ENCODE data around the gene RGS12.

Gene RGS12

DNA sequence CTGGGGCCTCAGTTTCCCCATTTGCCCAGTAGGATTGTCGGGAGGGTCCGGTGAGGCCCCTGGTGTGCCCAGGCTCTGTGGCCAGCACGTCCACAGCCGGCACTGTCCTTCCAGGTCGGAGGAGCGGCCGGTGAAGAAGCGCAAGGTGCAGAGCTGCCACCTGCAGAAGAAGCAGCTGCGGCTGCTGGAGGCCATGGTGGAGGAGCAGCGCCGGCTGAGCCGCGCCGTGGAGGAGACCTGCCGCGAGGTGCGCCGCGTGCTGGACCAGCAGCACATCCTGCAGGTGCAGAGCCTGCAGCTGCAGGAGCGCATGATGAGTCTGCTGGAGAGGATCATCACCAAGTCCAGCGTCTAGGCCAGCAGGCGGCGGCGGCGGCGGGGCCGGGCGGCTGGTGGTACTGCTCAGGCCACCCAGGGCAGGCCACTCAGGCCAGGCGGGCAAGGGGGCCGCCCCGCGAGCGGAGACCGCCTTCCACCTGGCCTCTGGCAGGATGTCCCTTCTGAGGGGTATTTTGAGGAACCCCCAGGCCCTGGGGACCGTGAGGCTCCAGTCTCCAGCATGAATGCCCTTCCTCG lies 37.1 kb upstream of the RGS12 start:
- no peak for DNase-seq

DNA sequence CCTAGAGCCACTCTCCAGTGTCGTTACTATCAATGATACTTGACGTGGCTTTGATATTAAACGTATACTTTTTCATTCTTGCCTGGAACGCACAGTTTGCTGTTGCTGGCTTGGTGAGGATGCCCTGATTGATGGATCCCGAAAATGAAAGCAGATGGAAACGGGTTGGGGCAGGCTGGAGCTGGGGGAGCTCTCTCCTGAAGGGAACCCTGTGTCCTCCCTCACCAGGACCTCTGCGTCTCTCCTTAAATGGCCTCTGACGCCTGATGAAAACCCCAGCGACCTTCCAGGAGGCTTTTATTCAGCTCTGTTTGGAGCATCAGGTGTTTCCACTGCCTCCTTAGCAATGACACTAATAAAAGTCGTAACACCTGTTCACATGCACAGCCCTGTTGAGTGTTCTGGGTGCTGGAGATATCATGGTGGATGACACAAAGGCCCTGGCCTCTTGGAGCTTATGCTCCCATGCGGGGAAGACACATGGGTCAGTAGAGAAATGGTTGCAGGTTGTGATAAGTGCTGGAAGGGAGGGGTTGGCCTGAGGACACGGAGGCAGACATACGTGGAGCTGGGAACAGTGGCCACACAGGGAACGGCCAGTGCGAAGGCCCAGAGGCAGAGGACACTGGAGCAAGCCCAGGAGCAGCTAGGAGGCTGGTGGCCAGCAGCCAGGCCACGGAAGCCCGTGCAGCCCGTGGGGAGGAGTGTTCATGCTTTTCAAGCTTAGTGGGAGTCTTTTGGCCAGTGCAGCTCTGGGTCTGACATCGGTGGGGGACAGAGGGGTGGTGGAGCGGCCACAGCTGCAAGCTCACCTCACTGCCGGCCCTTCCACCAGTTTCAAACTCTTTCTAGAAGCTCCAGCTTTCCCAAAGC lies 36.4 kb upstream of the RGS12 start:
- no peak for DNase-seq

DNA sequence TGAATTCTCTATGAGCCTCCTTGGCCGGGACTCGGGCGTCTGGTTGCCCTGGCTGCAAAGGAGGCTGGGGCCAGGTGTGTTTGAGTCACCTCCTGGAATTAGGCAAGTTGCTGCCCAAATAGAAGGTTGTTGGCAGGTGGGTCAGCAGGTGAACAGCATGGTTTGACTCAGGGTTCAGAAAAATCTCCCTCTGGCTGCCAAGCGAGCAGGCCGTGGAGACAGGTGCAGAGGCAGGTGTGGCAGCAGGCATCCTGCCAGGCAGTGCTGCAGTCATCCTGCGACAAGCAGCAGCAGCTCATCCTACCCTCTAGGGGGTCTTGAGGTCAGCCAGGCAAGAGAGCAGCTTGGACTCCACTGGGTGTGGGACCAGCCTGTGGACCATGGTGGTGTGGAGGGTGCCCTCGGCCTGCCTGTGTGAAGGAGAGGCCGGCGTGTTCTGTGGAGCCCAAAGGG lies 35.7 kb upstream of the RGS12 start:
- DNase-seq = peak in 1 of 14 donors; percentile 29

DNA sequence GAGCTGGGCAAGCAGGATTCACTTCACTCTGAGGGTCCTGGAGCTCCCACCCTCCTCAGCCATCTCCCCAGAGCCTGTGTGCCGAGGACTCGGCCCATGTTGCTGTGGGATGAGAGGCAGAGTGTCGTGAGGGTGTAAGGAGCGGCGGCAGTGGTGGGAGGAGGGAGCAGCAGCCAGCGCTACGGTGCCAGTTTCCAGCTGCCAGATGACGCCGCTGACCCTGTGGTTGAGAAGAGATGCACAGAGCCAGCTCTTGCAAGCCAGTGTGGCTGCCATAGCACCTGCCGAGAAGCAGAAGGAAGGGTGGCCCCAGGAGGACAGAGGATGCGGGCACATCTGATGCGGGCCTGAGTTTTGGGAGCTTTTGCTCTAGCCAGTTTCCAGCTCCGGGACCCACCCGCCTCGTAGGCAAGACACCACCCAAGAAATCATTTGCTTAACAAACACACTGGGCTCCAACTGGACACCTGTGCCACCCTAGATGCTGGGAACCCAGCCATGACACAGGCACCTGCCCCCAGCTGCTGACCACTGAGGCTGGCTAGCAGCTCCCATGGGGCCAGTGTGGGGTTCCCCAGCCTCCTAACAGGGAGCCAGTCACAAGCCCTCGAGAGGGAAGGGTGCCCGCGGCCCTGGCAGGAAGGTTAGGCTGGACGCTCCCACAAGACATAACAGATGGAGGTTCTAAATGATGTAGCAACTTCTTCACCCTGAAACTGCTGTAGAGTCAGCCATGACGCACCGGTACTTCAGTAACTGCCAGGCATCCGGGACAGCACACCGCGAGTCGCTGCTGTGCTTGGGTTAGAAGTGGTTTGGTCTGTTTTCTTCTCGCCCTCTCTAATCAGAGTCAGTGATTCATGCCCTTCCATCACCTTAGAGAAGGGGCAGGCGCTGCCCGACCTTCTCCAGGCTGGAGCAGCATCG lies 35.0 kb upstream of the RGS12 start:
- DNase-seq = no peak

DNA sequence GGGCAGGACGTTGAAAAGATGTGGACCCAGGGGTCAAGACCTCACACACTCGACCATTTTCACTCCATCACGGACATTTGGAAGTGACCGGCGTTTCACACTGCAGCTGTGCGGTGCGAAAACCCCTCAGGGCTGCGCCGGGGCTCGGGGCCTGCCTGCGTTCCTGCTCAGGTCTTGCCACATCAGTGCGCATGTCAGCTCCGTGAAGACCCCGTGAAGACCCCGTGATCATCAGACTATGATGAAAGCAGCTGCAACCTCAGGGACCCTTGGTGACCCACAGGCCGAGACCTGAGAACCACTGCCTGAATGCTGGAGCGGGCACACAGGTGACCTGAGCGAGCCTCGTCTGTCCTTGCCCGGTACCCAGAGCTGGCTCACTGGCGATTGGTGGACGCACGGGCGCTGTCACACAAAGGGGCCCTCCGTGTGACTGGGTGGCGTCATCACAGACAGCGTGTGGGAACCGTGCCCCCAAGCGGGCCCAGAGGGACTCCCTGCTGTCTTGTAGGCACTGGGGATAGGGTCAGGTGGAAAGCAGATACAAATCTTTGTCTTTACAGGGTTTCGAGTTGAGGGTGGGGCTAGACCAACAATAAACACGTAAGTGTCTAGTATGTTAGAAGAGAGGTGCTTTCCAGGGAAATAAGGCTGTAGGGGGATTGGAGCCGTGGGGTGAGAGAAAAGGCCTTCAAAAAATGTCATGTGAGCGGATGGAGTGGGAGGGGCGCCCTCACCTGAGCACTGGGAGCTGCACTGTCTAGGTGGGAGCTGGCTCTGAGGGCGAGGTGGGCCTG lies 31.2 kb upstream of the RGS12 start:
- DNase-seq = no peak

DNA sequence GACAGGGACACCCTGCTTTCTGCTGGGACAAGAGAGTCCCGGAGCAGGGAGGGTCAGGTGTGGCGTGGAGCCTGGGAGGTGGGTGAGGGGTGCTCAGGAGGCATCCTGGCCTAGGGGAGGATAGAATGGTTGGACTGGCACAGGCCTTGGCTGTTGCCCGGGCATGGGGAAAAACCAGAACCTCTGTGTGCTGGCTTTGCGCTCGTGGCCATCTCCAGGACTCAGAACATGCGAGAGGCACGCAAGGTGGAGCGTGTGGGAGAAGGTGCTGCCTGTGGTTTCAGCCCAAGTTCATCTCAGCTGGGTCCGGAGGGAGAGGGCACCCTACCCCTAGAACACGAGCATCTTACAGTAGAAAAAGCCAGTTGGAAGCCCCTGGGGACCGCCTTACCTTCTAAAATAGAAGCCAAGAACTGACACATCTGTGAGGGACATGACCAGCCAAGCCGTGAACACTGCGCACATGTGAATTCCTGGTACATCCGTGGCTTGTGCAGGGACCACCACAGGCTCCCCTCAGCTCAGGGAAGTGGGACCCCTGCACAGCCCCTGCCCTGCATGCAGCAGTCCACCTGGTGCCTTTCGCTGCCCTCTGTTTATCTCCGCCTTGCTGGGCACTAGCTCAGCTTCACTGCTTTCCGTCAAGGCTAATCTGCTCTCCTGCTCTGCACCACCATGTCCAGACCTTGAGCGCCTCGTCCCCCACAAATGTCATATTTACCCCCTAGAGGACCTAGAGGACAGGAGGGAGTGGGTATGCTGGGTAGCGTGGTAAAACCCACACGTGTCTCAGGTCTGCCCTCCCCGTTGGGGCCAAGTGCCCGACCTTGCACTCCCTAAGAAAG lies 30.4 kb upstream of the RGS12 start:
- no peak for DNase-seq

DNA sequence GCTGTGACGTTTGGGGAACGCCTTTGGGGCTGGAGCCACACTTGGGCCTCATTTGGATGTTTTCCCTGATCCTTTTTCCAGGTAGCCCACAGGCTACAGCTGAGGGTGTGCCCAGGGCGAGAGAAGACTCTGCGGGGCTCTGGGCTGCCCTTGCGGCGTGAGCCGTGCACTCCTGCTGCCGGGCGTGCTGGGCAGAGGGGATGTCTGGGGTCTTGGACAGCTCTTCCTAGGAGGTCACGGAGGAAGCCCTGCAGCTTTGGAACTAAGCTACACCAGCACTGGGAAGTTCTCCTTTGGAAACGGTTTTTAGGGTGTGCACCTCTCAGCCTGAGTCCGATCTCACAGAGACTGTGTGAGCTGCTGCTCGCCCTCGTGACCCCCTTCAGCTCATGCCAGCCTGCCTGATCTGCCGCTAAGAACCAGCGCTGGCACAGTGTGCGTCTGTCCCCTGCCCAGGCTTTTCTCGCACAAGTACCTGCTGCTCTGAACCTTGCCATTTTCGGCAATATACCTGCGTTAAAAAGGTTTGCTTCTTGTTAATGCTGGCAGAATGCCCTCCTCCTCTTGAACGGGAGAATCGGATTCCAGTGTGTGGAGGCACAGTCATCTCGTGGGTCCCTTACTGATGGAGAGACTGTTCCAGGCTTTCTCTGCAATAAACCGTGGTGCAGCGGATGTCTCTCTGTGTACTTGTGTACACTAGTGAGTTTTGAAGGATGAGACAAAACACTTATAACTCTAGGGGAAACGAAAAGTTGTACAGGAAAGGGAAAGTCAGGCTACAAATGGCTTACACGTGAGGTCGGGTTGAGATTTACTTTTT lies 29.6 kb upstream of the RGS12 start:
- no peak for DNase-seq

DNA sequence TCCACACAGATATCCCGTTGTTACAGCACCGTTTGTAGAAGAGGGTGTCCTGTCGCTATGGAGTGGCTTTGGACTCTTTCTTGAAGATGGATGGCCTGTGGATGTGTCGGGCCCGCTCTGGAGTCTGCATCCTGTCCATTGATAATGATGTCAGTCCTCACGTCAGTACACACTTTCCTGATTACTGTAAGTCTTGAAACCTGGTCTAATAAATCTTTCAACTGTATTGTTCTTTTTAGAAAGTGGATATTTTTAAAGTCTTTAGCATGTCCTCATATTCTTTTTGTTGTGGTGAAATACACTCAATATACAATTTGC lies 29.0 kb upstream of the RGS12 start:
- DNase-seq = no peak

DNA sequence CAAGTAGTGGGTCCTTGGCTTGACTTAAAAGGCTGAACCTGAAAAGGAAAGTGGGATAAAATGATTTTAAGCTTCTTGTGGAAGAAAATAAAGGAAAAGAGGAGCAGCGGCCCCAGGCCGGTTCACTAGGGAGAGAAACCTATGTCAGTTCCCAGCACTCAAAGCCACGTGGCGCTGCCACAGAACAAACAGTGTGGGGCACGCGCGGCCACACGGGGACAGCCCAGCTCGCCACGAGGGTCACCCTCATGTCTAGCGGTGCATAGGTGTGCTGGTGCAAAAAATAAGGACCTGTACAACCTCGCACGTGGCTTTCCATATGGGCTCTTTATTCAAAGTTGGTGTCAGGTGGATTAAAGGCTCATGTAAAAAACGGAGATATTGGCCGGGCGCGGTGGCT lies 26.7 kb upstream of the RGS12 start:
- no peak for DNase-seq

DNA sequence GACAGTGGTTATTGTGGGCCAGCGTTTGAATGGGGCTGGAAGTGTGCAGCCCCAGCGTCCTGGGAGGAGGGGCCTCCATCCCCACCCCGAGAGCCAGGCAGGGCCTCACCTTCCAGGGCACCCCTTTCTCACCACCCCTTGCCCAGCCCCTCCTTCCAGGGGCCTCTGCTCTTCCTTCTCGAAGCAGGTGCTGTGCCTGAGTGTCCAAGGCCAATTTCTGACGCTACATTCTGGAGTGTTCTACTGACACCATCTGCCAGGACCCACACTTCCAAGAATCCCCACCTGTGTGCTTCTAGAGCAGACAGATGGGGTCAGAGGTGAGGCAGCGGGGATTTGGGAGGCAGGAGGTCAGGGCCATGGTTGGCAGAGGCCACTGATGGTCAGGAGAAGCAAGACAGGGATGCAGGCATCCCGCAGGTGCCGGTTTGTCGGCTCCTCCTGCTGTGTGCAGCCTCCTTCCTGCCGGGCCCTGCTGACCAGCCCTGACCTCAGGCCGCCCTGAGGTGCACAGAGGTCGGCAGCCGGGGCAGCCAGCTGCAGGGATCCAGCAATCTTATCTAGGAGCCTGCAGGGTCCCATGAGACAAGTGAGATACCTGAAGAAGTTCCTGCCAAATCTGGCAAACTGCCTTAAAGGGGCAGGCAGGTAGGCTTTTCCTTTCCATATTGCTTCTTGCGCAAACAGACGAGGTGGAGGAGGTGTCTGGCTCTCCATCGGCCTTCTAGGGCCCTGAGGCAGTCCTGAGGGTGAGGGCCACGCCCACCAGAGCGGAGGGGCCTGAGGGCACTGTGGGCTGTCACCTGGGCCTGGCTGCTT lies 25.0 kb upstream of the RGS12 start:
- DNase-seq = peak in 1 of 14 donors; percentile 44

DNA sequence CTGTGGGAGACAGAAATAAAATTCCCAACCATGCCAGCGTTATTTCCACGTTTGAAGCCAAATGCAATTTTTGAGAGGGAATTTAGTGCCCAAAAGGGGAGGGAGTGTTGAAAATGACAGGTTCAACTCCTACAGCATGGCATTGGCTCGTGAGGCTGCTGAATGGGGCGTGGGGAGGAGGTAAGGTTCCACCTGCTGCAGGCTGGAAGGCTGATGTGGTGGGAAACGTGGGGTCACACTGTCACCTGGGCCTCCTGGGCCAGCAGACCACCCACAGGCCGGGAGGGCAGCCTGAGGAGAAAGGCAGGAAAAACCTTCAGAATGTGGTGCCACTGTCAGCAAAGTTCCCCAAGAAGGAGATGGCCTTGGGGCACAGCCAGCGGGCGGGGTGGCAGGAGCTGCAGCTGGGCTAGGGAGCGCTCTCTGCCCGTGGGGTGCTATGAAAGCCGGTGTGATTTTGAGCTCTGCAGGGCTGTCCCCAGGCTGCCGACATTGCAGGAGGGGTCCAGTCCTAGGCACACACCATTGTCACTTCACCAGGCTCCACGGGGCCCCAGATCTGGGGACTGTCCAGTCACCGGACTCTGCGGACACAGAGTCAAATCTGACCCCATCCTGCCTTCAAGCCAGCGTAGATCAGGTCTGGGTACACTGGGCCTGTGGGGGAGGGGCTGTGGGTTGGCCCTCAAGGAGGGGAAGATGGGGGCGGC lies 24.3 kb upstream of the RGS12 start:
- no peak for DNase-seq

DNA sequence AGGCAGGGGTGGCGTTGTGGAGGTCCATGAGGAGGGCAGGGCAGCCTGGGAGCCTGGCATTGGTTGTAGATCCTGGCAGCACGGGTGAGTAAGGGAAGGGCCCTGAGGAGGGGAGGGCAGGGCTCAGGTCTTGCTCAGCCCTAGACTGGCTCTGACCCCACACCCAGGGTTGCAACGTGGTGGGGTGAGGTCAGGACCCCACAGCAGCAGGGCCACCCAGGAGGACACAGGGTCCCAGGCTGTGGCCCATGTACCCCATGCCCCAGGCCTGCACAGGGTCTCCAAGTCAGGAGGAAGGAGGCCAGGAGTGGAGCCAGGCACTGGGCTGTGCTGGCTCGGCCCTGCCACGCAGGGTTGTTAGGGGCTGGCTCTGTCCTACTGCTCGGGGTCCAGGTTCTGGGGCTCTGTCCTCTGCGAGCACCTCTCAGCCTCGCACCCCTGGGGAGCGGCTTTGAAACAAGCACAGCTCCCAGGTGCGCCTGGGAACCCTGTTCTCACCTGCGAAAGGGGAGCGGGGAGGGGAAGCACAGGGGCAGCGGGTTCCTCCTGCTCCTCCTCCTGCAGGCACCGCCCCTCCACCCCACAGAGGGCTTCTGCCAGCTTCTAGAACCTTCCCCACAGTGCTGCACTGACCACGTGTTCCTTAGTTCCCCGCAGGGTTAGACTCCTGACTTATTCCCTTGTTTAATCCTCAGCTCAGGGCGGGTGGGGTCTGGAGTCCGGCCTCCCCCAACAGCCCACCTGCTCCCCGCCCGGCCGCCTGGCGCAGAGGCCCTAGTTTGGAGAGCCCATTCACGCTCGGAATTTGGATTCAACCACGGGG lies 23.5 kb upstream of the RGS12 start:
- peak in 2 of 14 donors; percentile 8 to 27 for DNase-seq

DNA sequence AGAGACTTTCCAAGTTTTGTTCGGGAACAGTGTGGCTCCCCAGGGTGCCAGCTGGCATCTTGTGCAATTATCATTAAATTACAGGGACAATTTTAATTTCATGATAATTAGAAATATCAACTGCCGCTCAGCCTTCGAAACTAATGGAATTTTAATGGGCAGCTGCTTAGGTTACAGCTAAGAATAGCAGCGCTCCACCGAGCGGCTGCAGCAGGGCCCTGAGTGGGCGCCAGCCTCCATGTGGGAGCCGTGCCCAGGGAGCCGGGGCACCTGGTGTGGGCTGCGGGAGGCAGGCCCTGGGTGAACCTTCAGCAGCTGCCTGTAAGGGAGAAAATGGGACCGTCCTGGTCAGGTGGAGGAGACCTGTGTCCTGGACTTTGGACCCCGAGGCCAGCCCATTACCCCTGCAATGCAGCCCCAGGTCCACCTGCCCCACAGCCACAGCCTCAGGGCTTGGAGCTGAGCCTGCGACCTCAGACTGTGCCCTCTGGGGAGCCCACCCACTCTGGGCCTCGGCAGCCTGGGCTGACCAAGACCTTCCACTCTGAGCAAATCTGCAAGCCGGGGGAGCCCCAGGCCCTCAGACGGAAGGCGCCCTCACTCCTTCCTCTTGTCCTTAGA lies 22.7 kb upstream of the RGS12 start:
- DNase-seq = peak in 1 of 14 donors; percentile 17

DNA sequence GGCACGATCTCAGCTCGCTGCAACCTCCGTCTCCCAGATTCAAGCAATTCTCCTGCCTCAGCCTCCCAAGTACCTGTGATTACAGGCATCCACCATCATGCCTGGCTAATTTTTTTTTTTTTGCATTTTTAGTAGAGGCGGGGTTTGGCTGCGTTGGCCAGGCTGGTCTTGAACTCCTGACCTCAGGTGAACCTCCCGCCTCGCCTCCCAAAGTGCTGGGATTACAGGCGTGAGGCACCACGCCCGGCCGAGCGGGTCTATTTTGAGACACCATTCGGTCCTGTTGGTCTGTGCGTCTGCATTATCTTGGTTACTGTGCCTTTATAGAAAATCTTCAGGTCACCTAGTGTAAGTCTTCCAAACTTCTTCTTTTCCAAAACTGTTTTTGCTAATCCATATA lies 21.7 kb upstream of the RGS12 start:
- DNase-seq = no peak

DNA sequence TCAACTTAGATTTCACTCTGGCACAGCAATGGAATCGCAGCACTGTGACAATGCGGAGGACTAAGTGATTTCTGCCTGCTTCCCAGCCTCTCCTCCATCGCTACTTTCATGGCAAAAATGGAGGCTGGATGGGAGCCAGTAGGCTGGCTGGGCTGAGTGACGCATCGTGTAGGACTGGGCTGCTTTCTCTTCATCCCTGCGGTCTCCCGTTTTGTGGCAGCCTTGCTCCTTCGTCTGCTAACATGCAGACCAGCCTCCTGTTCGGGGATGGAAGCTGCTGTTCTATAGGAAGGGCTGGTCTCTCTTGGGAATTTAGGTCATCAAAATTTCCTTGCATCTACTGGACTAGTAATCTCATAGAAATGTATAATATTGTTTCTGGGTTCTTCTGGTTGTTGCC lies 15.8 kb upstream of the RGS12 start:
- DNase-seq = peak in 7 of 14 donors; percentile 12 to 76 (median 34)

DNA sequence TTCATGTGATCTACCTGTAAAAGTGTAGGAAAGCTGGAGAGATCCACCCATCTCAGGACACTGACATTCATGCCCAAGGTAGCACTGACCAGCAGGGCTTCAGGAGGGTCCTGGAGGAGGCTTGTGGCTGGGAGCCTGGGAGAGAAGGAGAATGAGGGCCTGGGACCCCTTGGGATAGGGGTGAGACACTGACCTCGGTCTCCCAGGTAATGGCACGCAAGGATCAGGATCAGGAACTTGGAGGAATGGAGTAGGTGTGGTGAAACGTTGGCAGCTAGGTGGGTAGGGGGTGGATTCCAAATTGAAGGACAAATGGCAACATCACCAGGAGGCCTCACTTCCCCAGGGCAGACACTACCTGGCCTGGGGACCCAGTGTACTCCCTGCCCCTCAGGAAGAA lies 12.4 kb upstream of the RGS12 start:
- DNase-seq = no peak

DNA sequence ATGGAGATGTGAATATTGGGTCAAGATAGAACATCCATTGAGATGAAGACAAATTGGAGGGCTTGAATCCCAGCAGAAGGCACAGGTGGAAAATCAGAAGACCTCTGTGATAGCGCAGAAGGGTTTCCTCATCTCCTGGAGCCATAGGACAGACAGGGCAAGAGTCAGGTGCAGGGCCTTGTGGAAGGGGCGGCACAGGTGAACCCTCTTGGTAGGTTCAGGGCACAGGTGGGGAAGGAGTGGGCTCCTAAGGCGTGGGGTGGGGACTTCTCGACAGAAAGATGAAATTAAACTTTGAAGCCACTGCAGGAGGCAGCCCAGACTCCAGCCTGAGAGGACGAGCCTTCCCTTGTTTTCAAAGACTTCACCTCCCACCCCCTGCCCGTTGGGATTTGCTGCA lies 9.3 kb upstream of the RGS12 start:
- DNase-seq = no peak

Data from C1 segment of cervical spinal cord (tissue), 14 donors.